Sigmoid colon (tissue), 7 donors: ENCODE measurements around the gene OSBP2. TPM values are rescaled to one million over a fixed set of nuclear protein-coding genes. Genes with fewer than 3 reads are reported as not detected.

Source experiments
- DNase-seq: peaks from one replicate; pipeline ENCODE4 v3.0.0-alpha.2; 2019
- H3K27ac ChIP-seq, 4 donors: fragments of 200-600 bp; sonication (generic); one replicate each; pipeline ENCODE4 v1.5.1; 2016 to 2019; ENCODE audit warnings: mild to moderate bottlenecking in 1 of 4
- H3K27me3 ChIP-seq, 3 donors: fragments of 200-600 bp; sonication (generic); one replicate each; pipeline ENCODE4 v1.5.1; 2019; ENCODE audit warnings: mild to moderate bottlenecking in 1 of 3
- H3K36me3 ChIP-seq, 4 donors: fragments of 200-600 bp; sonication (generic); one replicate each; pipeline ENCODE4 v1.5.1; 2016 to 2019
- H3K4me1 ChIP-seq, 4 donors: fragments of 200-600 bp; sonication (generic); one replicate each; pipeline ENCODE4 v1.5.1; 2017 to 2019
- H3K4me3 ChIP-seq, 4 donors: fragments of 200-600 bp; sonication (generic); one replicate each; pipeline ENCODE4 v1.5.1; 2017 to 2019; ENCODE audit warnings: mild to moderate bottlenecking in 2 of 4, moderate library complexity in 1 of 4
- H3K9me3 ChIP-seq, 4 donors: fragments of 200-600 bp in 3 of 4; sonication (generic) in 3 of 4; one replicate each; pipeline versions ENCODE4 v1.5.1 to v1.6.1; 2013 to 2019
- CTCF ChIP-seq, 4 experiments: fragments of 450-650 bp in 3 of 4; fragments of 200-600 bp in 1 of 4; IDR thresholded peaks; one replicate each; pipeline ENCODE4 v1.5.1; 2016 to 2019; ENCODE audit warnings: antibody characterized with exemption in 4 of 4, mild to moderate bottlenecking in 3 of 4, moderate library complexity in 2 of 4
- EP300 ChIP-seq, 4 donors: sonication (generic); formaldehyde crosslinking; IDR thresholded peaks; one replicate each; pipeline ENCODE4 v1.6.1; 2017; ENCODE audit warnings: antibody characterized with exemption in 4 of 4
- POLR2A ChIP-seq, 2 donors: fragments of 450-650 bp; IDR thresholded peaks; one replicate each; pipeline ENCODE4 v1.6.1; 2016; ENCODE audit warnings: antibody characterized with exemption in 2 of 2, mild to moderate bottlenecking in 2 of 2, moderate library complexity in 2 of 2
- POLR2AphosphoS5 ChIP-seq, 4 donors: sonication (generic); formaldehyde crosslinking; IDR thresholded peaks; one replicate each; pipeline ENCODE4 v1.6.1; 2017; ENCODE audit warnings: antibody characterized with exemption in 4 of 4
- WGBS, 2 donors: extraction: QIAGEN DNeasy Blood & Tissue Kit; methylation state at CpG; one replicate each; pipeline ENCODE4 v1.1.7; 2013; 5-methylcytosine and 5-hydroxymethylcytosine counted together
- intact Hi-C: fragments of 100-400 bp; cut with DNase I; formaldehyde crosslinking; loops from one replicate; pipeline ENCODE4 v1.15.1; 2023
- polyA plus RNA-seq, 3 donors: library from polyadenylated mRNA; stranded (reverse); fragments of 200-250 nt; gene quantifications; one replicate each; pipeline ENCODE4 v1.2.3, GENCODE V29; 2013
- total RNA-seq, 4 donors: library from RNA; depleted of rRNA; stranded (reverse); fragments of >200 nt; gene quantifications; one replicate each; pipeline ENCODE4 v1.1.0, GENCODE V29; 2016
- donor health status: healthy with polysubstance abuse.
- donor health status: Bipolar disorder and iron deficiency.
- donor health status: healthy.

The OSBP2 gene
- total and polyA plus RNA-seq, 7 donors: 1.2 to 3.0 (median 1.6) TPM

- 84 to 89% methylated on average over 12 of the region's 12 CpGs for WGBS, 2 donors
- no peak overlapping the region for H3K27ac ChIP-seq
- no peak for DNase-seq
- H3K4me1 ChIP-seq: peaks cover 0 to 16% (median 3%) of the 10 kb centered on the region in 4 donors
- H3K9me3 ChIP-seq: no peaks in the 10 kb centered on the region
- intact Hi-C loops: no loop called here
- no peak overlapping the region for H3K4me3 ChIP-seq
- peaks cover 0 to under 1% (median 0%) of the 10 kb centered on the region in 3 donors for H3K27me3 ChIP-seq
- H3K36me3 ChIP-seq: no peaks in the 10 kb centered on the region
- TF ChIP-seq POLR2A (IDR thresholded peaks at IDR 0.05): no peak
- TF ChIP-seq EP300 (IDR thresholded peaks at IDR 0.05): no peak
- TF ChIP-seq POLR2AphosphoS5 (IDR thresholded peaks at IDR 0.05): no peak
- TF ChIP-seq CTCF (IDR thresholded peaks at IDR 0.05): no peak
Observed at GRCh38 chr22:30829901-30830550, 135.4 kb downstream of the OSBP2 start.

GRCh38 chr22:30830907-30831306, 136.2 kb downstream of the OSBP2 start:
- DNase-seq: no peak
- intact Hi-C loops: no loop called here
- Histone ChIP-seq H3K4me1 (peaks cover 0 to 16% (median 3%) of the 10 kb centered on the region in 4 donors), H3K27me3 (no peaks in the 10 kb centered on the region), H3K27ac (no peak overlapping the region), H3K9me3 (no peaks in the 10 kb centered on the region), H3K36me3 (no peaks in the 10 kb centered on the region), H3K4me3 (no peak overlapping the region)
- WGBS, 2 donors: 16 to 54% methylated on average over 7 of the region's 7 CpGs
- TF ChIP-seq POLR2A (IDR thresholded peaks at IDR 0.05) (no peak), POLR2AphosphoS5 (IDR thresholded peaks at IDR 0.05) (no peak), EP300 (IDR thresholded peaks at IDR 0.05) (no peak), CTCF (IDR thresholded peaks at IDR 0.05) (no peak)

GRCh38 chr22:30832407-30832987, 137.8 kb downstream of the OSBP2 start:
- H3K4me1 ChIP-seq: peaks cover 0 to 16% (median 3%) of the 10 kb centered on the region in 4 donors
- 94 to 98% methylated on average over 6 of the region's 6 CpGs for WGBS, 2 donors
- intact Hi-C loops: no loop called here
- H3K27ac ChIP-seq: no peak overlapping the region
- no peak for TF ChIP-seq EP300 (IDR thresholded peaks at IDR 0.05)
- no peak for TF ChIP-seq CTCF (IDR thresholded peaks at IDR 0.05)
- no peak for TF ChIP-seq POLR2AphosphoS5 (IDR thresholded peaks at IDR 0.05)
- no peak for TF ChIP-seq POLR2A (IDR thresholded peaks at IDR 0.05)
- H3K9me3 ChIP-seq: no peaks in the 10 kb centered on the region
- no peaks in the 10 kb centered on the region for H3K27me3 ChIP-seq
- H3K4me3 ChIP-seq: no peak overlapping the region
- H3K36me3 ChIP-seq: no peaks in the 10 kb centered on the region
- no peak for DNase-seq

- WGBS, 2 donors: 69 to 88% methylated on average over 2 of the region's 2 CpGs
Observed at GRCh38 chr22:30833322-30833721, 138.6 kb downstream of the OSBP2 start.

More at GRCh38 chr22:30833322-30833721, 138.6 kb downstream of the OSBP2 start:
- DNase-seq: no peak
- H3K9me3 ChIP-seq: no peaks in the 10 kb centered on the region
- H3K4me3 ChIP-seq: no peak overlapping the region
- TF ChIP-seq POLR2AphosphoS5 (IDR thresholded peaks at IDR 0.05) (no peak), EP300 (IDR thresholded peaks at IDR 0.05) (no peak), POLR2A (IDR thresholded peaks at IDR 0.05) (no peak), CTCF (IDR thresholded peaks at IDR 0.05) (no peak)
- no peaks in the 10 kb centered on the region for H3K27me3 ChIP-seq
- H3K4me1 ChIP-seq: peaks cover 0 to 16% (median 3%) of the 10 kb centered on the region in 4 donors
- H3K27ac ChIP-seq: no peak overlapping the region
- no peaks in the 10 kb centered on the region for H3K36me3 ChIP-seq
- intact Hi-C loops: no loop called here
